H9 (cell line): ENCODE measurements around the gene KRTAP10-6. TPM values are rescaled to one million over a fixed set of nuclear protein-coding genes. Genes with fewer than 3 reads are reported as not detected.

Experiments used
- DNase-seq: peaks from one replicate; pipeline ENCODE4 v3.0.0-alpha.2; 2017
- H2AFZ ChIP-seq: one replicate; pipeline ENCODE4 v1.6.1; 2013; ENCODE audit warnings: mild to moderate bottlenecking, low read length, control low read depth, moderate library complexity
- H2AK5ac ChIP-seq: 2 replicates; pipeline ENCODE4 v1.6.1; 2013; ENCODE audit warnings: low read length, control low read depth, mixed read lengths; ENCODE audit not compliant: insufficient read length
- H2BK120ac ChIP-seq: one replicate; pipeline ENCODE4 v1.6.1; 2013; ENCODE audit warnings: low read depth, mild to moderate bottlenecking, low read length, control low read depth, inconsistent platforms; ENCODE audit not compliant: poor library complexity, severe bottlenecking
- H2BK12ac ChIP-seq: 2 replicates; pipeline ENCODE4 v1.6.1; 2013; ENCODE audit warnings: low read length, control low read depth, mixed read lengths, low read depth; ENCODE audit not compliant: insufficient read length
- H2BK15ac ChIP-seq: 2 replicates; pipeline ENCODE4 v1.6.1; 2013; ENCODE audit warnings: low read depth, low read length, control low read depth
- H2BK20ac ChIP-seq: one replicate; pipeline ENCODE4 v1.6.1; 2013; ENCODE audit warnings: low read depth, mild to moderate bottlenecking, low read length, control low read depth, inconsistent platforms; ENCODE audit not compliant: poor library complexity, severe bottlenecking
- H2BK5ac ChIP-seq: 2 replicates; pipeline ENCODE4 v1.6.1; 2013; ENCODE audit warnings: low read length, control low read depth, mixed read lengths; ENCODE audit not compliant: insufficient read length
- H3K14ac ChIP-seq: 2 replicates; pipeline ENCODE4 v1.6.1; 2013; ENCODE audit warnings: low read length, control low read depth; ENCODE audit not compliant: insufficient read depth
- H3K18ac ChIP-seq: 2 replicates; pipeline ENCODE4 v1.6.1; 2013; ENCODE audit warnings: low read depth, mild to moderate bottlenecking, mixed read lengths, low read length, control low read depth; ENCODE audit not compliant: insufficient read length
- H3K23ac ChIP-seq: 2 replicates; pipeline ENCODE4 v1.6.1; 2013; ENCODE audit warnings: low read length, control low read depth, mixed read lengths, low read depth; ENCODE audit not compliant: insufficient read length
- H3K23me2 ChIP-seq: 2 replicates; pipeline ENCODE4 v1.6.1; 2013; ENCODE audit warnings: low read depth, mild to moderate bottlenecking, mixed read lengths, low read length, control low read depth; ENCODE audit not compliant: insufficient read length, poor library complexity, severe bottlenecking
- H3K27ac ChIP-seq: 2 replicates; pipeline ENCODE4 v1.5.1; 2013; ENCODE audit warnings: low read length, control low read depth, mixed read lengths, low read depth; ENCODE audit not compliant: insufficient read length
- H3K27me3 ChIP-seq: 2 replicates; pipeline ENCODE4 v1.6.1; 2013; ENCODE audit warnings: low read length, control low read depth, inconsistent platforms; ENCODE audit not compliant: insufficient read depth
- H3K4ac ChIP-seq: 2 replicates; pipeline ENCODE4 v1.6.1; 2013; ENCODE audit warnings: low read depth, mild to moderate bottlenecking, control low read depth, inconsistent platforms, low read length, moderate library complexity
- H3K4me1 ChIP-seq: 2 replicates; pipeline ENCODE4 v1.6.1; 2013; ENCODE audit warnings: low read length, control low read depth, inconsistent platforms; ENCODE audit not compliant: insufficient read depth
- H3K4me2 ChIP-seq: 2 replicates; pipeline ENCODE4 v1.6.1; 2013; ENCODE audit warnings: low read length, control low read depth, mixed read lengths; ENCODE audit not compliant: insufficient read length, insufficient read depth
- H3K56ac ChIP-seq: 2 replicates; pipeline ENCODE4 v1.6.1; 2013; ENCODE audit warnings: low read depth, mild to moderate bottlenecking, mixed read lengths, low read length, control low read depth; ENCODE audit not compliant: insufficient read length
- H3K79me1 ChIP-seq: 2 replicates; pipeline ENCODE4 v1.6.1; 2013; ENCODE audit warnings: low read depth, mild to moderate bottlenecking, moderate library complexity, low read length, control low read depth, inconsistent platforms; ENCODE audit not compliant: insufficient read depth, poor library complexity, severe bottlenecking
- H3K79me2 ChIP-seq: 2 replicates; pipeline ENCODE4 v1.6.1; 2013; ENCODE audit warnings: low read length, control low read depth, inconsistent platforms; ENCODE audit not compliant: insufficient read depth
- H3K9ac ChIP-seq: 2 replicates; pipeline ENCODE4 v1.6.1; 2013; ENCODE audit warnings: low read length, control low read depth, mixed read lengths; ENCODE audit not compliant: insufficient read length; ENCODE audit errors: extremely low read depth
- H3K9me3 ChIP-seq: one replicate; pipeline ENCODE4 v1.6.1; 2013; ENCODE audit warnings: low read depth, low read length, inconsistent platforms; ENCODE audit not compliant: control insufficient read depth
- H3T11ph ChIP-seq: one replicate; pipeline ENCODE4 v1.6.1; 2013; ENCODE audit warnings: mild to moderate bottlenecking, low read length, control low read depth, inconsistent platforms
- H4K20me1 ChIP-seq: one replicate; pipeline ENCODE4 v1.6.1; 2013; ENCODE audit not compliant: control insufficient read depth, insufficient read length, insufficient read depth
- H4K5ac ChIP-seq: 2 replicates; pipeline ENCODE4 v1.6.1; 2013; ENCODE audit warnings: low read depth, mild to moderate bottlenecking, mixed read lengths, low read length, control low read depth; ENCODE audit not compliant: insufficient read length
- H4K8ac ChIP-seq: replicated peaks from 2 replicates; pipeline ENCODE4 v1.6.1; 2013; ENCODE audit warnings: low read length, control low read depth, mixed read lengths, low read depth; ENCODE audit not compliant: insufficient read length
- H4K91ac ChIP-seq: 2 replicates; pipeline ENCODE4 v1.6.1; 2013; ENCODE audit warnings: low read depth, mild to moderate bottlenecking, moderate library complexity, mixed read lengths, low read length, control low read depth; ENCODE audit not compliant: insufficient read length
- H3K27ac Mint-ChIP-seq, 3 experiments: 2 replicates in 2 of 3; 3 replicates in 1 of 3; pipeline ENCODE4 v1.8.0; 2020 to 2021; ENCODE audit warnings: mixed read lengths in 3 of 3, mild to moderate bottlenecking in 1 of 3, moderate library complexity in 1 of 3
- H3K27me3 Mint-ChIP-seq: 2 replicates; pipeline ENCODE4 v1.8.0; 2021; ENCODE audit warnings: low read depth, mild to moderate bottlenecking, moderate library complexity, mixed read lengths
- H3K36me3 Mint-ChIP-seq, 3 experiments: 2 replicates in 2 of 3; 3 replicates in 1 of 3; pipeline ENCODE4 v1.8.0; 2020 to 2021; ENCODE audit warnings: low read depth in 3 of 3, mixed read lengths in 3 of 3; ENCODE audit not compliant: insufficient read depth in 1 of 3
- H3K4me1 Mint-ChIP-seq, 2 experiments: 2 replicates each; pipeline ENCODE4 v1.8.0; 2020; ENCODE audit warnings: mixed read lengths in 2 of 2
- H3K4me3 Mint-ChIP-seq, 2 experiments: 2 replicates in 1 of 2; 3 replicates in 1 of 2; pipeline ENCODE4 v1.8.0; 2020 to 2021; ENCODE audit warnings: mild to moderate bottlenecking in 2 of 2, mixed read lengths in 2 of 2, moderate library complexity in 1 of 2
- H3K9me3 Mint-ChIP-seq, 2 experiments: 2 replicates in 1 of 2; 3 replicates in 1 of 2; pipeline ENCODE4 v1.8.0; 2020; ENCODE audit warnings: mild to moderate bottlenecking in 2 of 2, mixed read lengths in 2 of 2, moderate library complexity in 1 of 2
- WGBS: extraction: QIAGEN DNeasy Blood & Tissue Kit; methylation state at CpG from one replicate; pipeline ENCODE4 v1.1.7; 2013; ENCODE audit warnings: missing lambda C conversion rate, low lambda C conversion rate, mixed read lengths; ENCODE audit not compliant: insufficient read length; ENCODE audit errors: extremely low coverage; 5-methylcytosine and 5-hydroxymethylcytosine counted together
- total RNA-seq: library from RNA; stranded (reverse); gene quantifications from 2 replicates; pipeline ENCODE4 v1.2.1, GENCODE V29; 2021
- TF ChIP-seq, protein P1 (sequence below): fragments of 200-600 bp; sonication (generic); conservative IDR thresholded peaks from 3 replicates; pipeline ENCODE4 v1.8.0; 2021; ENCODE audit warnings: antibody characterized with exemption, mild to moderate bottlenecking

The KRTAP10-6 gene
- total RNA-seq, 1 experiment from 2014 or later: not detected

DNA sequence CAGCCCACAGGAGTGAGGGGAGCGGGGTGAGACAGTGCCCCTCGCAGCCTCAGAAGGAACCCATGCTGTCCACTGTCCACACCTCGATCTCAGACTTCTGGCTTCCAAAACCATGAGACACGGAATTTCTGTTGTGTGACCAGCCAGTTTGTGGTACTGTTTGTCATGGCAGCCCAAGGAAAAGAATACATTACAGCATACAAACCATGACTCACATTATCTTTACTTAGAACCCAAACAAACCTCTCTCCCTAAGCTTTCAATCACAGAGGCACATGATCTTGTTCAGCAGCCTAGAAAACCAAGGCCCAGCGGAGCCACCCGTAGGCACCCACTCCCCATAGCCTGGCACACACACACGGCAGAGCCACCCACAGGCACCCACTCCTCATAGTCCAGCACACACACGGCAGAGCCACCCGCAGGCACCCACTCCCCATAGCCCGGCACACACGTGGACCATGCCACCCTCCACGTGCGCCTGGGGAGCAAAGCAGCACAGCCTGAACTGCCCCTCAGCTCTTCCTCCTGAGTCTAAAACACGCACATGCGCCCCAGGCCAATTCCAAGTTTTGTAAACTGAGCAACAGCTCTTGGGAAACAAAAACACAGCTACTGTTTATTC is 19.2 kb downstream of the KRTAP10-6 start:
- H3K27me3 ChIP-seq: no peaks in the 10 kb centered on the region
- no peak overlapping the region for H2AK5ac ChIP-seq
- Mint-ChIP-seq H3K4me3 (no peak overlapping the region), H3K27ac (no peak overlapping the region; a peak in 1 of 7 replicates), H3K27me3 (peaks cover 23% of the 10 kb centered on the region), H3K9me3 (peaks cover 33 to 34% of the 10 kb centered on the region in 2 experiments), H3K36me3 (peaks cover 3 to 35% (median 15%) of the 10 kb centered on the region in 3 experiments; a peak in 5 of 7 replicates), H3K4me1 (peaks cover 5 to 12% of the 10 kb centered on the region in 2 experiments)
- no peaks in the 10 kb centered on the region for H3K79me1 ChIP-seq
- no peak overlapping the region for H3K9ac ChIP-seq
- H3K14ac ChIP-seq: no peak overlapping the region
- no peak overlapping the region for H2BK20ac ChIP-seq
- H3K4me1 ChIP-seq: no peaks in the 10 kb centered on the region
- no peaks in the 10 kb centered on the region for H4K20me1 ChIP-seq
- H4K8ac ChIP-seq: no peak overlapping the region
- no CpG with 5 or more reads among the region's 15 CpGs for WGBS
- no peak overlapping the region for H2BK15ac ChIP-seq
- H3K23ac ChIP-seq: no peak overlapping the region
- no peak overlapping the region for H3T11ph ChIP-seq
- no peaks in the 10 kb centered on the region for H3K23me2 ChIP-seq
- no peak overlapping the region for H3K4me2 ChIP-seq
- H3K9me3 ChIP-seq: no peaks in the 10 kb centered on the region
- no peak overlapping the region for H4K91ac ChIP-seq
- no peak overlapping the region for H3K27ac ChIP-seq
- no peak overlapping the region for H2AFZ ChIP-seq
- no peaks in the 10 kb centered on the region for H3K79me2 ChIP-seq
- H3K18ac ChIP-seq: no peak overlapping the region
- H2BK12ac ChIP-seq: no peak overlapping the region
- no peak overlapping the region for H4K5ac ChIP-seq
- no peak for DNase-seq
- H3K56ac ChIP-seq: no peak overlapping the region
- H2BK120ac ChIP-seq: no peak overlapping the region
- TF ChIP-seq, protein P1, sequence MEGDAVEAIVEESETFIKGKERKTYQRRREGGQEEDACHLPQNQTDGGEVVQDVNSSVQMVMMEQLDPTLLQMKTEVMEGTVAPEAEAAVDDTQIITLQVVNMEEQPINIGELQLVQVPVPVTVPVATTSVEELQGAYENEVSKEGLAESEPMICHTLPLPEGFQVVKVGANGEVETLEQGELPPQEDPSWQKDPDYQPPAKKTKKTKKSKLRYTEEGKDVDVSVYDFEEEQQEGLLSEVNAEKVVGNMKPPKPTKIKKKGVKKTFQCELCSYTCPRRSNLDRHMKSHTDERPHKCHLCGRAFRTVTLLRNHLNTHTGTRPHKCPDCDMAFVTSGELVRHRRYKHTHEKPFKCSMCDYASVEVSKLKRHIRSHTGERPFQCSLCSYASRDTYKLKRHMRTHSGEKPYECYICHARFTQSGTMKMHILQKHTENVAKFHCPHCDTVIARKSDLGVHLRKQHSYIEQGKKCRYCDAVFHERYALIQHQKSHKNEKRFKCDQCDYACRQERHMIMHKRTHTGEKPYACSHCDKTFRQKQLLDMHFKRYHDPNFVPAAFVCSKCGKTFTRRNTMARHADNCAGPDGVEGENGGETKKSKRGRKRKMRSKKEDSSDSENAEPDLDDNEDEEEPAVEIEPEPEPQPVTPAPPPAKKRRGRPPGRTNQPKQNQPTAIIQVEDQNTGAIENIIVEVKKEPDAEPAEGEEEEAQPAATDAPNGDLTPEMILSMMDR: no peak
- no peak overlapping the region for H2BK5ac ChIP-seq
- no peak overlapping the region for H3K4ac ChIP-seq
